Fibroblast of mammary gland (primary cell): ENCODE data around the gene BACH1.

Source experiments
- DNase-seq: peaks from one replicate; pipeline ENCODE4 v3.0.0-alpha.2; 2010; ENCODE audit warnings: low read depth
- H3K4me3 ChIP-seq: 2 replicates; pipeline ENCODE4 v1.5.1; 2011; ENCODE audit warnings: low read depth, mild to moderate bottlenecking, low read length, moderate library complexity; ENCODE audit not compliant: control insufficient read depth
- TF ChIP-seq, protein P1 (sequence below): conservative IDR thresholded peaks from 2 replicates; pipeline ENCODE4 v1.5.1; 2011; ENCODE audit warnings: low read depth, low read length, inconsistent platforms; ENCODE audit not compliant: control insufficient read depth, insufficient read depth

BACH1 gene

DNA sequence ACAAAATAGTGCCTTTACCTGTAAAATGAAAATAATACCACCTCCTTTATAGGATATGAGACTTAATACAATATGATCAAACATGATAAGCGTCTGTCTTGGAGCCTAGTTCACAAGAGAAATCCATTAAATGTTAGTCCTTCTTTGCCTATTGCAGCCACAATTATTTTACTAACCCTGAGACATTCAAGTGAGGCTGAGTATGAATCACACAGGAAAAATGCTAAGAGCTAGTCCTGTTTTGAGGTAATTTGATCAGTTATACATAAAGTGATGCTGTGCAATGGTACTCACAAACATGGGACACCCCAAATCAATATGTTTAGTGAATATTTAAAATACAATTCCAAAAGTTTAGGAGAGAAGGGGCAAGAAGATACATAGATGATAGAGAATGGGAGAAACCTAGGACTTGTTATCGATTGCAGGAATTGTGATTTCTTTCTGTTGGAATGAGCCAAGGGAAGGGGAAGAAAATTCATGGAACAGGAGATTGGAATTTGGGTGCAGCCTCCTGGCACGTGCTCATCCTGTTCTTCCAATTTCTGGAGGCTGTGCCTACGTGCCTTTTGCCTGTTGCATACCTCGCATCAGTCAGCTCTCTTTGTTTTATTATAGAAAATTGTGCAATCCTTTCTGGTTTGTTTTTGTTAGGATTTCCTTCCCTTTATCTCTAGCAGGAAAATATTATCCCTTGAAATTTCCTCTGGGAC is 39.9 kb upstream of the BACH1 start:
- H3K4me3 ChIP-seq, result no peak overlapping the region
- TF ChIP-seq, protein P1, sequence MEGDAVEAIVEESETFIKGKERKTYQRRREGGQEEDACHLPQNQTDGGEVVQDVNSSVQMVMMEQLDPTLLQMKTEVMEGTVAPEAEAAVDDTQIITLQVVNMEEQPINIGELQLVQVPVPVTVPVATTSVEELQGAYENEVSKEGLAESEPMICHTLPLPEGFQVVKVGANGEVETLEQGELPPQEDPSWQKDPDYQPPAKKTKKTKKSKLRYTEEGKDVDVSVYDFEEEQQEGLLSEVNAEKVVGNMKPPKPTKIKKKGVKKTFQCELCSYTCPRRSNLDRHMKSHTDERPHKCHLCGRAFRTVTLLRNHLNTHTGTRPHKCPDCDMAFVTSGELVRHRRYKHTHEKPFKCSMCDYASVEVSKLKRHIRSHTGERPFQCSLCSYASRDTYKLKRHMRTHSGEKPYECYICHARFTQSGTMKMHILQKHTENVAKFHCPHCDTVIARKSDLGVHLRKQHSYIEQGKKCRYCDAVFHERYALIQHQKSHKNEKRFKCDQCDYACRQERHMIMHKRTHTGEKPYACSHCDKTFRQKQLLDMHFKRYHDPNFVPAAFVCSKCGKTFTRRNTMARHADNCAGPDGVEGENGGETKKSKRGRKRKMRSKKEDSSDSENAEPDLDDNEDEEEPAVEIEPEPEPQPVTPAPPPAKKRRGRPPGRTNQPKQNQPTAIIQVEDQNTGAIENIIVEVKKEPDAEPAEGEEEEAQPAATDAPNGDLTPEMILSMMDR, result no peak

DNA sequence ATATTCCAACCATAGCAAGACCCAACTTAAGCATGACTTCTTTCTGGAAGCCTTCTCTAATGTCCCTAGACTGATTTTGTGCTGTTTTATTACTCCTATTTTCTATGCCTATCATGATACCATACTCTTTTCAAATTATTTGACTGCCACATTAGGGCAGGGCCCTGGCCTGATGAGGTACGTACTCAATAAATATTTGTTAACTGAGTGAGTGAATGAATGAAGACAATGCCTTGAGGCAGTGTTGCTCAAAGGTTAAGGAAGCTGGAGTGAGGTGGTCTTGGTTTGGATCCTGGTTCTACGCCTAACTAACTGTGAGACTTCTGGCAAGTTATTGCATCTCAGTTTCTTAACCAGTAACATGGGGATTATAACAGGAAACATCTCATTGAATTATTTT is 38.3 kb upstream of the BACH1 start:
- TF ChIP-seq, protein P1, result no peak
- DNase-seq, result no peak
- no peak overlapping the region for H3K4me3 ChIP-seq

More for the DNA sequence above, 39.9 kb upstream of the BACH1 start:
- peak; percentile 80 for DNase-seq

DNA sequence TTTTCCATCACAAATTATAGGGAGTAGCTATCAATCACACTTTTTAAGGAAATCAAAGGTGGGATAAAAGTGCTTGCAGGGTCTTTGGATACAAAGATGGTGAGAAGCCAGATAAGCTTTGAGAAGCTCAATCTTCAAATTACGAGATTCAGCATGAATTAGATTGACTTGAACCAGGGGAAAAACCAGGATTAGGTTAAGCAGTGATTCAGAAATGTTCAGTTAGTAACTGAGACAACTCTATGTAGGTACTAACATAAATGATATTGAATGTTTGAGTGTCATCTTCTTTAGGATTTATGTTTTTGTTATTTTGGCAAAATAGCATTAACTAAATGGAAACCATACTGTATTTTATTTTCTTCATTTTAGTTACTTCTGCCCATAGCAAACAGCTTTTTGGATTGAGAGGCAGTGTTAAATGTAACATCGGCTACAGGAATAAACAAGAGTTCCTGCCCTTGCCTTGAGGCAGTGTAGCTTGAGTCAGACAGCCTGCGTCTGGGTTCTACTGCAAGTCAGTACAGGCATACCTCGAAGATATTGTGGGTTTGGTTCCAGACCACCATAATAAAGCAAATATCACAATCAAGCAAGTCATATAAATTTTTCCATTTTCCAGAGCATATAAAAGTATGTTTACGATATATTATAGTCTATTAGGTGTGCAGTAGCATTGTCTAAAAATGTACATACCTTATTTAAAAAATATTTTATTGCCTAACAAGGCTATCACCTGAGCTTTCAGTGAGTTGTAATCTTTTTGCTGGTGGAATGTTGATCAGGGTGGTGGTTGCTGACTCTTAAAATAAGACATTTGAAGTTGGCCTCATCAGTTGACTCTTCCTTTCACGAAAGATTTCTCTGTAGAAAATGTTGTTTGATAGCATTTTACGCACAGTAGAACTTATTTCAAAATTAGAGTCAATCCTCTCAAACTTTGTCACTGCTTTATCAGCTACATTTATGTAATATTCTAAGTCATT is 36.9 kb upstream of the BACH1 start:
- no peak for DNase-seq
- no peak overlapping the region for H3K4me3 ChIP-seq
- TF ChIP-seq, protein P1, result no peak

- no peak overlapping the region for H3K4me3 ChIP-seq
- TF ChIP-seq, protein P1, result no peak
- peak; percentile 19 for DNase-seq
These were observed 34.0 kb upstream of the BACH1 start for GRCh38 chr21:29264721-29265120.

- no peak overlapping the region for H3K4me3 ChIP-seq
- TF ChIP-seq, protein P1, result no peak
- peak; percentile 48 for DNase-seq
These were observed 32.8 kb upstream of the BACH1 start for GRCh38 chr21:29265690-29266479.

DNA sequence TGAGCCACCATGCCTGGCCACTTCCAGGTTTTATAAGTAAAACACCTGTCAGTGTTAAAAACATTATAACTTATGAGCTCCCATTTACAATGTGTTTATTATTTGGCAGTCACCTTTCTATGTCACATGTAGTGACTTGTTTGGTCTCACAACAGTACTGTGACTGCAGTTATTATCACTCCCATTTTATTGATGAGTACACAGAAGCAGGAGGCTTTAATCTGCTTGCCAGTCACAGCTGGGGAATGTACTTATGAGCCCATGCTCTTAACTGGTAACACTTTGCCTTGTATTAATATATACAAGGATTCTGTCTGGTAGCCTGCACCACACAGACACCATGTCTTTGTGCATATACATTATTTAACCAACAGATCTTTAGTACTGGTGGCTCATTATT is 31.1 kb upstream of the BACH1 start:
- no peak for DNase-seq
- no peak overlapping the region for H3K4me3 ChIP-seq
- TF ChIP-seq, protein P1, result no peak
